Measurements from ENCODE around the gene TSPAN6.

The TSPAN6 gene

DNA sequence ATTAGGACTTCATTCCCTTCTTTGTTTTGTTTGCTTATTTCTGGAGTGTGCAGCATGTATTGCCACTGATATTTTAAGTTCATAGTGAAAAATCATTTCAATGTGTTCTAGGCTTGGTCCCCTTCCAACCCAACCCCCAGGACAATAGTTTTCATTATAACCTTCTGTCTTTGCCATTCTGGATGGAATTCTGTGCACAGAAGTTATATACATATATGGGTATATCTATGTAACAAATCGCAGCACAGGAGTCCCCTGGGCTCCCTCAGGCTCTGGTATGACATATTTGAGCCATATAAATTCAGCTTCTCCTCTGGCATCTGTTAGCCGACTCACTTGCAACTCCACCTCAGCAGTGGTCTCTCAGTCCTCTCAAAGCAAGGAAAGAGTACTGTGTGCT is 52.0 kb downstream of the TSPAN6 start, which contains the start of gene TNMD:
Gene TNMD, plus strand, starts transcription at position 326 of the 400 bp plus-strand sequence. CDS start 83 bp downstream, outside the sequence.
- no peak for DNase-seq (ENCODE audit: low read depth in 3 of 3)
